GM23338 (cell line): ENCODE data around the gene CD19. TPM values are rescaled to one million over a fixed set of nuclear protein-coding genes. Genes with fewer than 3 reads are reported as not detected.

Experiments
- ATAC-seq: fragments of 200-7000 bp; cut with Tn5 transposase; 3 replicates; pipeline ENCODE4 v1.9.1; 2020
- DNase-seq: peaks from one replicate; pipeline ENCODE4 v3.0.0-alpha.2; 2015; ENCODE audit warnings: low spot score
- H2AFZ ChIP-seq: fragments of 200-600 bp; sonication (generic); 2 replicates; pipeline ENCODE4 v1.8.0; 2016; ENCODE audit warnings: antibody characterized with exemption, mild to moderate bottlenecking, moderate library complexity
- H3F3A ChIP-seq: fragments of 200-600 bp; sonication (generic); replicated peaks from 2 replicates; pipeline ENCODE4 v1.8.0; 2017; ENCODE audit warnings: antibody characterized with exemption, mixed run types, low read depth
- H3K27ac ChIP-seq: fragments of 200-600 bp; sonication (generic); 2 replicates; pipeline ENCODE4 v1.6.1; 2016; ENCODE audit warnings: low read depth
- H3K27me3 ChIP-seq: fragments of 200-600 bp; sonication (generic); 2 replicates; pipeline ENCODE4 v1.8.0; 2016; ENCODE audit warnings: mild to moderate bottlenecking, mixed run types, moderate library complexity; ENCODE audit not compliant: insufficient read depth
- H3K36me3 ChIP-seq: fragments of 200-600 bp; sonication (generic); 2 replicates; pipeline ENCODE4 v1.8.0; 2016; ENCODE audit warnings: mild to moderate bottlenecking; ENCODE audit not compliant: insufficient read depth
- H3K4me1 ChIP-seq: fragments of 200-600 bp; sonication (generic); 2 replicates; pipeline ENCODE4 v1.8.0; 2016; ENCODE audit warnings: mild to moderate bottlenecking, moderate library complexity; ENCODE audit not compliant: insufficient read depth
- H3K4me2 ChIP-seq: fragments of 200-600 bp; sonication (generic); 2 replicates; pipeline ENCODE4 v1.7.1; 2017; ENCODE audit warnings: mixed run types
- H3K4me3 ChIP-seq: fragments of 200-600 bp; sonication (generic); 2 replicates; pipeline ENCODE4 v1.6.1; 2016; ENCODE audit warnings: mixed run types
- H3K79me2 ChIP-seq: fragments of 200-600 bp; sonication (generic); replicated peaks from 2 replicates; pipeline ENCODE4 v1.8.0; 2017; ENCODE audit warnings: mild to moderate bottlenecking; ENCODE audit not compliant: insufficient read depth
- H3K9me2 ChIP-seq: fragments of 200-600 bp; sonication (generic); 2 replicates; pipeline ENCODE4 v1.8.0; 2017; ENCODE audit not compliant: insufficient read depth
- H4K20me1 ChIP-seq: fragments of 200-600 bp; sonication (generic); replicated peaks from 2 replicates; pipeline ENCODE4 v1.8.0; 2017; ENCODE audit warnings: mild to moderate bottlenecking; ENCODE audit not compliant: insufficient read depth
- H3K27ac Mint-ChIP-seq: 2 replicates; pipeline ENCODE4 v1.8.0; 2020; ENCODE audit warnings: inconsistent platforms, mild to moderate bottlenecking, moderate library complexity, mixed read lengths
- H3K27me3 Mint-ChIP-seq: 3 replicates; pipeline ENCODE4 v1.8.0; 2022; ENCODE audit warnings: low read depth, mild to moderate bottlenecking, moderate library complexity, mixed read lengths, inconsistent platforms; ENCODE audit not compliant: insufficient read depth, poor library complexity
- H3K36me3 Mint-ChIP-seq: 3 replicates; pipeline ENCODE4 v1.8.0; 2021; ENCODE audit warnings: low read depth, mild to moderate bottlenecking, inconsistent platforms, moderate library complexity, mixed read lengths
- H3K4me1 Mint-ChIP-seq: 3 replicates; pipeline ENCODE4 v1.8.0; 2020; ENCODE audit warnings: mild to moderate bottlenecking, inconsistent platforms, mixed read lengths
- H3K4me3 Mint-ChIP-seq: 3 replicates; pipeline ENCODE4 v1.8.0; 2021; ENCODE audit warnings: moderate library complexity, mild to moderate bottlenecking, inconsistent platforms, mixed read lengths
- H3K9me3 Mint-ChIP-seq: 3 replicates; pipeline ENCODE4 v1.8.0; 2020; ENCODE audit warnings: moderate library complexity, mild to moderate bottlenecking, inconsistent platforms, mixed read lengths
- CREB1 ChIP-seq: fragments of 250-450 bp; sonication (Bioruptor Pico); IDR thresholded peaks from 2 replicates; pipeline ENCODE4 v1.5.0; 2020; ENCODE audit warnings: low read depth, mild to moderate bottlenecking, moderate library complexity
- EZH2phosphoT487 ChIP-seq: fragments of 200-600 bp; sonication (generic); IDR thresholded peaks from one replicate; pipeline ENCODE4 v1.8.1; 2018; ENCODE audit warnings: antibody characterized with exemption; ENCODE audit not compliant: unreplicated experiment
- JUNB ChIP-seq: IDR thresholded peaks from one replicate; pipeline ENCODE4 v1.6.1; 2016; ENCODE audit warnings: antibody characterized with exemption; ENCODE audit not compliant: unreplicated experiment
- NANOG ChIP-seq: IDR thresholded peaks from 2 replicates; pipeline ENCODE4 v1.6.1; 2016; ENCODE audit warnings: antibody characterized with exemption, borderline replicate concordance
- POLR2AphosphoS5 ChIP-seq: IDR thresholded peaks from 2 replicates; pipeline ENCODE4 v1.6.1; 2016; ENCODE audit warnings: antibody characterized with exemption, low read depth
- ZNF114 ChIP-seq: fragments of 250-450 bp; sonication (Bioruptor Pico); IDR thresholded peaks from 2 replicates; pipeline ENCODE4 v1.5.0; 2020; ENCODE audit warnings: mild to moderate bottlenecking, moderate library complexity
- ZNF331 ChIP-seq: fragments of 250-450 bp; sonication (Bioruptor Pico); IDR thresholded peaks from 2 replicates; pipeline ENCODE4 v1.5.0; 2020; ENCODE audit warnings: low read depth, mild to moderate bottlenecking, moderate library complexity
- polyA plus RNA-seq: library from polyadenylated mRNA; unstranded; fragments of >200 nt; fragmentation: Nextera tagmentation; extraction: Ambion mirVana; gene quantifications from 2 replicates; pipeline ENCODE4 v1.2.1, GENCODE V29; 2016
- total RNA-seq: library from RNA; depleted of rRNA; stranded (reverse); fragments of >200 nt; shearing (Covaris generic); gene quantifications from 2 replicates; pipeline ENCODE4 v1.2.3, GENCODE V29; 2014
- TF ChIP-seq, protein P1 (sequence below): IDR thresholded peaks from one replicate; pipeline ENCODE4 v1.6.1; 2018; ENCODE audit warnings: antibody characterized with exemption; ENCODE audit not compliant: unreplicated experiment
- TF ChIP-seq, protein P2 (sequence below): fragments of 250-450 bp; sonication (Bioruptor Pico); IDR thresholded peaks from 2 replicates; pipeline ENCODE4 v1.5.0; 2020; ENCODE audit warnings: mild to moderate bottlenecking, moderate library complexity
- TF ChIP-seq, protein P3 (sequence below), 2 experiments: fragments of 200-600 bp in 1 of 2; sonication (generic) in 1 of 2; conservative IDR thresholded peaks; 2 replicates each; pipeline versions ENCODE4 v1.5.1 to v1.6.1; 2016 to 2017; ENCODE audit warnings: antibody characterized with exemption in 2 of 2, low read depth in 2 of 2, mild to moderate bottlenecking in 2 of 2, moderate library complexity in 1 of 2

Gene CD19
- total and polyA plus RNA-seq, 2 experiments from 2014 or later = 0.83 to 1.9 TPM

DNA sequence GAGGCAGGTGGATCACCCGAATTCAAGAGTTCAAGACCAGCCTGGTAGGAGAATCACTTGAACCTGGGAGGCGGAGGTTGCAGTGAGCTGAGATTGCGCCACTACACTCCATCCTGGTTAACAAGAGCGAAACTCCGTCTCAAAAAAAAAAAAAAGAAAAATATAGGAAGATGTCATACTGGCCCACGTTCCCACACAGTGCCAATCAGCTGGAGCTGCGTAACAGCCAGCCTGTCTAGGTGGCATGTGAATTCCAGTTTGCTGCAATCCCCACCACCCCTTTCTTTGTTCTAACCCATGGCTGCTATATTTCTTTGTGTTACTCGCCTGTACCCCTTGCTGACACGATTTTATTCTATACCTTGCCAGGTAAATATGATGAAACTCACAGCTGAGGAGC lies 26.4 kb downstream of the CD19 start (continued):
- TF ChIP-seq, protein P1, sequence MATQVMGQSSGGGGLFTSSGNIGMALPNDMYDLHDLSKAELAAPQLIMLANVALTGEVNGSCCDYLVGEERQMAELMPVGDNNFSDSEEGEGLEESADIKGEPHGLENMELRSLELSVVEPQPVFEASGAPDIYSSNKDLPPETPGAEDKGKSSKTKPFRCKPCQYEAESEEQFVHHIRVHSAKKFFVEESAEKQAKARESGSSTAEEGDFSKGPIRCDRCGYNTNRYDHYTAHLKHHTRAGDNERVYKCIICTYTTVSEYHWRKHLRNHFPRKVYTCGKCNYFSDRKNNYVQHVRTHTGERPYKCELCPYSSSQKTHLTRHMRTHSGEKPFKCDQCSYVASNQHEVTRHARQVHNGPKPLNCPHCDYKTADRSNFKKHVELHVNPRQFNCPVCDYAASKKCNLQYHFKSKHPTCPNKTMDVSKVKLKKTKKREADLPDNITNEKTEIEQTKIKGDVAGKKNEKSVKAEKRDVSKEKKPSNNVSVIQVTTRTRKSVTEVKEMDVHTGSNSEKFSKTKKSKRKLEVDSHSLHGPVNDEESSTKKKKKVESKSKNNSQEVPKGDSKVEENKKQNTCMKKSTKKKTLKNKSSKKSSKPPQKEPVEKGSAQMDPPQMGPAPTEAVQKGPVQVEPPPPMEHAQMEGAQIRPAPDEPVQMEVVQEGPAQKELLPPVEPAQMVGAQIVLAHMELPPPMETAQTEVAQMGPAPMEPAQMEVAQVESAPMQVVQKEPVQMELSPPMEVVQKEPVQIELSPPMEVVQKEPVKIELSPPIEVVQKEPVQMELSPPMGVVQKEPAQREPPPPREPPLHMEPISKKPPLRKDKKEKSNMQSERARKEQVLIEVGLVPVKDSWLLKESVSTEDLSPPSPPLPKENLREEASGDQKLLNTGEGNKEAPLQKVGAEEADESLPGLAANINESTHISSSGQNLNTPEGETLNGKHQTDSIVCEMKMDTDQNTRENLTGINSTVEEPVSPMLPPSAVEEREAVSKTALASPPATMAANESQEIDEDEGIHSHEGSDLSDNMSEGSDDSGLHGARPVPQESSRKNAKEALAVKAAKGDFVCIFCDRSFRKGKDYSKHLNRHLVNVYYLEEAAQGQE = no peak
- no peak for TF ChIP-seq NANOG

DNA sequence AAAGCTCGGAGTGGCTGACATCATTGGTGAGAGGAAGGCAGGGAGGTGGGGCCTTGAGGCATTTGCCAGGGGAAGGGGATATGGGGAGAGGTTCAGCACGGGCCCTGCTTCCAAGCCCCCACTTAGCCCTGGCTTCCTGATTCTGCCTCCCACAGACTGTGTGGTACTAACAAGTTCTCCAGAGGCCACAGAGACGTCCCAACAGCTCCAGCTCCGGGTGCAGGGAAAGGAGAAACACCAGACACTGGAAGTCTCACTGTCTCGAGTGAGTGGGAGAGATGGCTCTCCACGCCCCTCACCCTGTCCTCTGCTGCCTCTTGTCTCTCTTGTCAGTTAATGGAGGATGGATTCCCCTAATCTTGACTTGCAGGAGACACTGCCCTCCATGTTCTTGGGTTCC lies 27.1 kb downstream of the CD19 start:
- Histone ChIP-seq H3K9me2 (no peaks in the 10 kb centered on the region), H3K4me1 (no peaks in the 10 kb centered on the region), H3K79me2 (peaks cover 3% of the 10 kb centered on the region; the same call in 1 of the 2 replicates), H3K4me2 (no peak overlapping the region), H3K27me3 (no peaks in the 10 kb centered on the region), H3K4me3 (no peak overlapping the region), H4K20me1 (peaks cover 15% of the 10 kb centered on the region), H2AFZ (no peak overlapping the region), H3K27ac (no peak overlapping the region), H3K36me3 (peaks cover 58% of the 10 kb centered on the region), H3F3A (no peaks in the 10 kb centered on the region)
- Mint-ChIP-seq H3K9me3 (no peaks in the 10 kb centered on the region), H3K27ac (no peak overlapping the region), H3K4me3 (no peak overlapping the region), H3K4me1 (no peaks in the 10 kb centered on the region), H3K27me3 (peaks cover 3% of the 10 kb centered on the region), H3K36me3 (peaks cover 83% of the 10 kb centered on the region)
- DNase-seq = no peak
- ATAC-seq = no peak
- TF ChIP-seq NANOG = no peak
- TF ChIP-seq, protein P1 = no peak
- TF ChIP-seq POLR2AphosphoS5 = no peak
- TF ChIP-seq, protein P2, sequence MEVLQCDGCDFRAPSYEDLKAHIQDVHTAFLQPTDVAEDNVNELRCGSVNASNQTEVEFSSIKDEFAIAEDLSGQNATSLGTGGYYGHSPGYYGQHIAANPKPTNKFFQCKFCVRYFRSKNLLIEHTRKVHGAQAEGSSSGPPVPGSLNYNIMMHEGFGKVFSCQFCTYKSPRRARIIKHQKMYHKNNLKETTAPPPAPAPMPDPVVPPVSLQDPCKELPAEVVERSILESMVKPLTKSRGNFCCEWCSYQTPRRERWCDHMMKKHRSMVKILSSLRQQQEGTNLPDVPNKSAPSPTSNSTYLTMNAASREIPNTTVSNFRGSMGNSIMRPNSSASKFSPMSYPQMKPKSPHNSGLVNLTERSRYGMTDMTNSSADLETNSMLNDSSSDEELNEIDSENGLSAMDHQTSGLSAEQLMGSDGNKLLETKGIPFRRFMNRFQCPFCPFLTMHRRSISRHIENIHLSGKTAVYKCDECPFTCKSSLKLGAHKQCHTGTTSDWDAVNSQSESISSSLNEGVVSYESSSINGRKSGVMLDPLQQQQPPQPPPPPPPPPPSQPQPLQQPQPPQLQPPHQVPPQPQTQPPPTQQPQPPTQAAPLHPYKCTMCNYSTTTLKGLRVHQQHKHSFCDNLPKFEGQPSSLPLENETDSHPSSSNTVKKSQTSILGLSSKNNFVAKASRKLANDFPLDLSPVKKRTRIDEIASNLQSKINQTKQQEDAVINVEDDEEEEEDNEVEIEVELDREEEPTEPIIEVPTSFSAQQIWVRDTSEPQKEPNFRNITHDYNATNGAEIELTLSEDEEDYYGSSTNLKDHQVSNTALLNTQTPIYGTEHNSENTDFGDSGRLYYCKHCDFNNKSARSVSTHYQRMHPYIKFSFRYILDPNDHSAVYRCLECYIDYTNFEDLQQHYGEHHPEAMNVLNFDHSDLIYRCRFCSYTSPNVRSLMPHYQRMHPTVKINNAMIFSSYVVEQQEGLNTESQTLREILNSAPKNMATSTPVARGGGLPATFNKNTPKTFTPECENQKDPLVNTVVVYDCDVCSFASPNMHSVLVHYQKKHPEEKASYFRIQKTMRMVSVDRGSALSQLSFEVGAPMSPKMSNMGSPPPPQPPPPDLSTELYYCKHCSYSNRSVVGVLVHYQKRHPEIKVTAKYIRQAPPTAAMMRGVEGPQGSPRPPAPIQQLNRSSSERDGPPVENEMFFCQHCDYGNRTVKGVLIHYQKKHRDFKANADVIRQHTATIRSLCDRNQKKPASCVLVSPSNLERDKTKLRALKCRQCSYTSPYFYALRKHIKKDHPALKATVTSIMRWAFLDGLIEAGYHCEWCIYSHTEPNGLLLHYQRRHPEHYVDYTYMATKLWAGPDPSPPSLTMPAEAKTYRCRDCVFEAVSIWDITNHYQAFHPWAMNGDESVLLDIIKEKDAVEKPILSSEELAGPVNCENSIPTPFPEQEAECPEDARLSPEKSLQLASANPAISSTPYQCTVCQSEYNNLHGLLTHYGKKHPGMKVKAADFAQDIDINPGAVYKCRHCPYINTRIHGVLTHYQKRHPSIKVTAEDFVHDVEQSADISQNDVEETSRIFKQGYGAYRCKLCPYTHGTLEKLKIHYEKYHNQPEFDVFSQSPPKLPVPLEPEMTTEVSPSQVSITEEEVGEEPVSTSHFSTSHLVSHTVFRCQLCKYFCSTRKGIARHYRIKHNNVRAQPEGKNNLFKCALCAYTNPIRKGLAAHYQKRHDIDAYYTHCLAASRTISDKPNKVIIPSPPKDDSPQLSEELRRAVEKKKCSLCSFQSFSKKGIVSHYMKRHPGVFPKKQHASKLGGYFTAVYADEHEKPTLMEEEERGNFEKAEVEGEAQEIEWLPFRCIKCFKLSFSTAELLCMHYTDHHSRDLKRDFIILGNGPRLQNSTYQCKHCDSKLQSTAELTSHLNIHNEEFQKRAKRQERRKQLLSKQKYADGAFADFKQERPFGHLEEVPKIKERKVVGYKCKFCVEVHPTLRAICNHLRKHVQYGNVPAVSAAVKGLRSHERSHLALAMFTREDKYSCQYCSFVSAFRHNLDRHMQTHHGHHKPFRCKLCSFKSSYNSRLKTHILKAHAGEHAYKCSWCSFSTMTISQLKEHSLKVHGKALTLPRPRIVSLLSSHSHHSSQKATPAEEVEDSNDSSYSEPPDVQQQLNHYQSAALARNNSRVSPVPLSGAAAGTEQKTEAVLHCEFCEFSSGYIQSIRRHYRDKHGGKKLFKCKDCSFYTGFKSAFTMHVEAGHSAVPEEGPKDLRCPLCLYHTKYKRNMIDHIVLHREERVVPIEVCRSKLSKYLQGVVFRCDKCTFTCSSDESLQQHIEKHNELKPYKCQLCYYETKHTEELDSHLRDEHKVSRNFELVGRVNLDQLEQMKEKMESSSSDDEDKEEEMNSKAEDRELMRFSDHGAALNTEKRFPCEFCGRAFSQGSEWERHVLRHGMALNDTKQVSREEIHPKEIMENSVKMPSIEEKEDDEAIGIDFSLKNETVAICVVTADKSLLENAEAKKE (CRISPR knock-in tag) = no peak
- TF ChIP-seq ZNF331 (CRISPR knock-in tag) = no peak
- TF ChIP-seq, protein P3, sequence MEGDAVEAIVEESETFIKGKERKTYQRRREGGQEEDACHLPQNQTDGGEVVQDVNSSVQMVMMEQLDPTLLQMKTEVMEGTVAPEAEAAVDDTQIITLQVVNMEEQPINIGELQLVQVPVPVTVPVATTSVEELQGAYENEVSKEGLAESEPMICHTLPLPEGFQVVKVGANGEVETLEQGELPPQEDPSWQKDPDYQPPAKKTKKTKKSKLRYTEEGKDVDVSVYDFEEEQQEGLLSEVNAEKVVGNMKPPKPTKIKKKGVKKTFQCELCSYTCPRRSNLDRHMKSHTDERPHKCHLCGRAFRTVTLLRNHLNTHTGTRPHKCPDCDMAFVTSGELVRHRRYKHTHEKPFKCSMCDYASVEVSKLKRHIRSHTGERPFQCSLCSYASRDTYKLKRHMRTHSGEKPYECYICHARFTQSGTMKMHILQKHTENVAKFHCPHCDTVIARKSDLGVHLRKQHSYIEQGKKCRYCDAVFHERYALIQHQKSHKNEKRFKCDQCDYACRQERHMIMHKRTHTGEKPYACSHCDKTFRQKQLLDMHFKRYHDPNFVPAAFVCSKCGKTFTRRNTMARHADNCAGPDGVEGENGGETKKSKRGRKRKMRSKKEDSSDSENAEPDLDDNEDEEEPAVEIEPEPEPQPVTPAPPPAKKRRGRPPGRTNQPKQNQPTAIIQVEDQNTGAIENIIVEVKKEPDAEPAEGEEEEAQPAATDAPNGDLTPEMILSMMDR (conservative IDR thresholded peaks at IDR 0.05; ENCODE audit: low read depth in 2 of 2) = no peak
- no peak for TF ChIP-seq JUNB
- no peak for TF ChIP-seq ZNF114
- TF ChIP-seq EZH2phosphoT487 = no peak
- no peak for TF ChIP-seq CREB1 (CRISPR knock-in tag)
